HepG2 (cell line): Measurements from ENCODE around the gene LCLAT1. TPM values are rescaled to one million over a fixed set of nuclear protein-coding genes. Genes with fewer than 3 reads are reported as not detected.
A peak's percentile ranks its signal among the peaks of the same experiment; 100 is the strongest.

Experiments used
- ATAC-seq: fragments of 200-7000 bp; cut with Tn5 transposase; 3 replicates; pipeline ENCODE4 v1.9.1; 2020; ENCODE audit warnings: mild to moderate bottlenecking, moderate library complexity
- BruUV-seq: library from RNA; stranded (reverse); fragments of 400-500 nt; replicated peaks from 2 replicates; lab custom pipeline; 2021; lab: Mats Ljungman, UMichigan
- CTCF ChIA-PET: fragments of 300-600 bp; formaldehyde crosslinking; extraction: SDS; loops from one replicate; lab custom pipeline; 2021; ENCODE audit warnings: low total read pairs, inconsistent platforms, low intra/inter-chr PET ratio; lab: Yijun Ruan, JAX
- POLR2A ChIA-PET: fragments of 350-600 bp; sonication (Branson Sonifier 250); formaldehyde crosslinking; loops from one replicate; lab custom pipeline; 2020; ENCODE audit warnings: antibody characterized with exemption, inconsistent platforms; lab: Yijun Ruan, JAX
- DNase-seq: peaks from one replicate; pipeline ENCODE4 v3.0.0-alpha.2; 2015; ENCODE audit warnings: low spot score
- FAIRE-seq: peaks from 3 replicates; lab custom pipeline; 2011; peaks lifted over from hg19 to GRCh38; lab: Jason Lieb, UNC
- H2AFZ ChIP-seq: one replicate; pipeline ENCODE4 v1.6.1; 2011; ENCODE audit warnings: low read length, inconsistent platforms
- H3K27ac ChIP-seq: fragments of 300-600 bp; 3 replicates; pipeline ENCODE4 v1.8.0; 2011; ENCODE audit warnings: mixed run types, mild to moderate bottlenecking, mixed read lengths, low read length, inconsistent platforms; ENCODE audit not compliant: insufficient read depth; ENCODE audit errors: extremely low read length
- H3K27me3 ChIP-seq, 2 experiments: fragments of 200-600 bp in 1 of 2; 2 replicates in 1 of 2; 3 replicates in 1 of 2; pipeline versions ENCODE4 v1.6.0 to v1.8.0; 2011; ENCODE audit warnings: low read length in 2 of 2, mild to moderate bottlenecking in 2 of 2, moderate library complexity in 2 of 2, inconsistent platforms in 1 of 2; ENCODE audit not compliant: insufficient read depth in 2 of 2, control insufficient read depth in 1 of 2
- H3K36me3 ChIP-seq, 2 experiments: fragments of 200-600 bp in 1 of 2; replicated peaks in 1 of 2; 2 replicates in 1 of 2; 3 replicates in 1 of 2; pipeline versions ENCODE4 v1.5.1 to v1.8.0; 2011; ENCODE audit warnings: low read length in 2 of 2, inconsistent platforms in 1 of 2; ENCODE audit not compliant: insufficient read depth in 2 of 2, control insufficient read depth in 1 of 2
- H3K4me1 ChIP-seq: 2 replicates; pipeline ENCODE4 v1.5.1; 2012; ENCODE audit warnings: low read length, inconsistent platforms; ENCODE audit not compliant: insufficient read depth
- H3K4me2 ChIP-seq: 2 replicates; pipeline ENCODE4 v1.6.0; 2011; ENCODE audit warnings: low read depth, low read length, inconsistent platforms
- H3K4me3 ChIP-seq, 3 experiments: fragments of 200-600 bp in 1 of 3; sonication (generic), shearing (Covaris generic) in 1 of 3; replicated peaks in 1 of 3; 2 replicates each; pipeline ENCODE4 v1.5.1; 2011 to 2016; ENCODE audit warnings: low read length in 3 of 3, inconsistent platforms in 2 of 3, low read depth in 2 of 3, mild to moderate bottlenecking in 2 of 3, control low read depth in 1 of 3, mixed read lengths in 1 of 3; ENCODE audit not compliant: insufficient read depth in 1 of 3
- H3K79me2 ChIP-seq: one replicate; pipeline ENCODE4 v1.6.1; 2011; ENCODE audit warnings: low read length, inconsistent platforms; ENCODE audit not compliant: insufficient read depth
- H3K9ac ChIP-seq: 2 replicates; pipeline ENCODE4 v1.6.0; 2011; ENCODE audit warnings: mild to moderate bottlenecking, low read depth, low read length, inconsistent platforms; ENCODE audit not compliant: insufficient read depth
- H3K9me3 ChIP-seq: 2 replicates; pipeline ENCODE4 v1.5.1; 2012; ENCODE audit warnings: mild to moderate bottlenecking, low read length
- H4K20me1 ChIP-seq: 2 replicates; pipeline ENCODE4 v1.6.0; 2011; ENCODE audit warnings: inconsistent platforms, mild to moderate bottlenecking, low read length, moderate library complexity; ENCODE audit not compliant: insufficient read depth
- CHD2 ChIP-seq: IDR thresholded peaks from 2 replicates; pipeline ENCODE4 v1.6.1; 2011; ENCODE audit warnings: low read depth, low read length, improper control_type of control experiment
- GATAD1 ChIP-seq: IDR thresholded peaks from 2 replicates; pipeline ENCODE4 v1.6.1; 2016; ENCODE audit warnings: missing genetic modification reagents, missing compliant biosample characterization
- GLI4 ChIP-seq: sonication (generic); formaldehyde crosslinking; IDR thresholded peaks from 2 replicates; pipeline ENCODE4 v1.5.1; 2020; ENCODE audit warnings: missing genetic modification reagents, mild to moderate bottlenecking, moderate library complexity, borderline replicate concordance
- HDAC6 ChIP-seq: fragments of 200-600 bp; sonication (generic); IDR thresholded peaks from 2 replicates; pipeline ENCODE4 v1.7.0; 2017; ENCODE audit warnings: mild to moderate bottlenecking, antibody characterized with exemption, low read length, low read depth
- HMG20B ChIP-seq: conservative IDR thresholded peaks from 2 replicates; pipeline ENCODE4 v1.6.1; 2016; ENCODE audit warnings: missing genetic modification reagents, missing compliant biosample characterization
- MEIS1 ChIP-seq: sonication (generic); formaldehyde crosslinking; IDR thresholded peaks from 2 replicates; pipeline ENCODE4 v1.9.0; 2021; ENCODE audit warnings: mild to moderate bottlenecking, missing genetic modification reagents, moderate library complexity, borderline replicate concordance
- NCOA1 ChIP-seq: sonication (generic); formaldehyde crosslinking; IDR thresholded peaks from 2 replicates; pipeline ENCODE4 v1.9.0; 2021; ENCODE audit warnings: missing genetic modification reagents
- ONECUT2 ChIP-seq: sonication (generic); formaldehyde crosslinking; IDR thresholded peaks from 2 replicates; pipeline ENCODE4 v1.4.0; 2020; ENCODE audit warnings: missing genetic modification reagents
- RARA ChIP-seq: IDR thresholded peaks from 2 replicates; pipeline ENCODE4 v1.6.1; 2016; ENCODE audit warnings: missing genetic modification reagents, missing compliant biosample characterization
- STAG1 ChIP-seq: sonication (generic); formaldehyde crosslinking; IDR thresholded peaks from 2 replicates; pipeline ENCODE4 v1.4.0; 2020; ENCODE audit warnings: missing genetic modification reagents
- ZFAT ChIP-seq: sonication (generic); formaldehyde crosslinking; conservative IDR thresholded peaks from 2 replicates; pipeline ENCODE4 v1.8.1; 2023; ENCODE audit warnings: missing genetic modification reagents, inconsistent platforms
- ZMYM4 ChIP-seq: sonication (generic); formaldehyde crosslinking; IDR thresholded peaks from 2 replicates; pipeline ENCODE4 v1.8.1; 2023; ENCODE audit warnings: mild to moderate bottlenecking, missing genetic modification reagents
- ZNF251 ChIP-seq: sonication (generic); formaldehyde crosslinking; IDR thresholded peaks from 2 replicates; pipeline ENCODE4 v1.9.0; 2021; ENCODE audit warnings: mild to moderate bottlenecking, missing genetic modification reagents
- ZNF460 ChIP-seq: sonication (generic); formaldehyde crosslinking; IDR thresholded peaks from 2 replicates; pipeline ENCODE4 v1.5.1; 2020; ENCODE audit warnings: missing genetic modification reagents, mild to moderate bottlenecking, borderline replicate concordance
- ZNF788 ChIP-seq: sonication (generic); formaldehyde crosslinking; IDR thresholded peaks from 2 replicates; pipeline ENCODE4 v1.5.0; 2020; ENCODE audit warnings: mild to moderate bottlenecking, missing genetic modification reagents, borderline replicate concordance
- WGBS: methylation state at CpG from one replicate; pipeline ENCODE4 v1.1.6; 2017; ENCODE audit warnings: low lambda C conversion rate; 5-methylcytosine and 5-hydroxymethylcytosine counted together
- in situ Hi-C: cut with HindIII; loops from 2 replicates; pipeline ENCODE4 v1.10.0; 2017; ENCODE audit warnings: low pct_unique_long_range_greater_than_20kb; ENCODE audit not compliant: extremely low pct_ligation_motif_present
- intact Hi-C: fragments of 100-400 bp; cut with micrococcal nuclease; formaldehyde crosslinking; loops from one replicate; pipeline ENCODE4 v1.10.0; 2022; ENCODE audit not compliant: unreplicated experiment
- polyA plus RNA-seq, 8 experiments: library from polyadenylated mRNA; depleted of rRNA in 3 of 8; stranded (reverse) in 7 of 8; unstranded in 1 of 8; fragments of >200 nt; fragmentation: Illumina TruSeq in 4 of 8; extraction: Trizol in 4 of 8; gene quantifications; 2 replicates each; pipeline versions ENCODE4 v1.2.1 to v1.2.3, GENCODE V29; 2011 to 2016; ENCODE audit warnings: low read depth in 4 of 8, missing spikeins in 1 of 8, mixed read lengths in 1 of 8; ENCODE audit not compliant: insufficient read depth in 1 of 8
- total RNA-seq, 5 experiments: library from RNA; depleted of rRNA; stranded (reverse); fragments of >200 nt; fragmentation: Illumina TruSeq; extraction: Trizol; gene quantifications; 2 replicates each; pipeline ENCODE4 v1.2.3, GENCODE V29; 2016; ENCODE audit warnings: low read depth in 1 of 5
- TF ChIP-seq, protein P1 (sequence below): sonication (generic); formaldehyde crosslinking; IDR thresholded peaks from 2 replicates; pipeline ENCODE4 v1.9.0; 2022; ENCODE audit warnings: low read depth, missing genetic modification reagents
- TF ChIP-seq, protein P2 (sequence below): sonication (generic); formaldehyde crosslinking; IDR thresholded peaks from 2 replicates; pipeline ENCODE4 v1.5.1; 2020; ENCODE audit warnings: missing genetic modification reagents, mild to moderate bottlenecking, borderline replicate concordance
- TF ChIP-seq, protein P3 (sequence below): IDR thresholded peaks from 2 replicates; pipeline ENCODE4 v1.6.1; 2016; ENCODE audit warnings: low read depth
- TF ChIP-seq, protein P4 (sequence below), 2 experiments: sonication (generic) in 1 of 2; formaldehyde crosslinking in 1 of 2; IDR thresholded peaks; 2 replicates each; pipeline versions ENCODE4 v1.4.0 to v1.6.1; 2018 to 2020; ENCODE audit warnings: missing genetic modification reagents in 2 of 2, borderline replicate concordance in 1 of 2, low read depth in 1 of 2, mild to moderate bottlenecking in 1 of 2, missing biosample characterization in 1 of 2

LCLAT1 gene
- total and polyA plus RNA-seq, 2 of the 13 experiments (the other 11 are each of a cell fraction or from before 2014, with no cell fraction given) = 18.0 to 28.0 TPM

DNA sequence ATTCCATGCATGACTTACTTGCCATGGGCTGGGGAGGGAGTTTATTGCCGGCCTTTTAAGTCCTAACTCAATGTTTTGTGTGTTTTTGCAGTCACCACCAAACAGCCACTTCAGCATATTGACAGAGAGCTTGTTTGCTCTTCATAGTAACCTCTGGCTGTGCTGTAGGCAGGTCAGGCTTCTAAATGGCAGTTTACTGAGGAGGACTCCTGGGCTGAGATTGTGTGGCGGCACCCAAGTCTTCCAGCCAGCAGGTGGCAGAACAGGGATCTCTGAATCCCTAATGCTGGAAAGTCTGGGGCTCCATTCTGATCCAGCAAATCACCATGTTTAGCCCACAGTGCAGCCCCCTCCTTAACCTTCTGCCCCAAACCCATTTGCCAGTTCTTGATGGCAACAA lies 239.0 kb downstream of the LCLAT1 start:
- Histone ChIP-seq H3K4me3 (no peak overlapping the region), H3K9ac (no peak overlapping the region), H3K9me3 (no peaks in the 10 kb centered on the region), H3K79me2 (no peaks in the 10 kb centered on the region), H3K4me1 (no peaks in the 10 kb centered on the region), H3K27me3 (peaks cover 0 to 29% of the 10 kb centered on the region in 2 experiments; a peak in 3 of 5 replicates), H4K20me1 (no peaks in the 10 kb centered on the region), H3K36me3 (no peaks in the 10 kb centered on the region), H2AFZ (no peak overlapping the region), H3K4me2 (no peak overlapping the region), H3K27ac (no peak overlapping the region)
- in situ Hi-C loops (loop anchor here (10.0 kb wide), 1 partner anchor 251 kb away; no protein-coding TSS in a partner anchor), intact Hi-C loops (no loop called here)
- CTCF ChIA-PET = interaction anchor here (1.2 kb wide), 1 partner anchor 26 kb away, joined by 5 read pairs; no protein-coding TSS in a partner anchor
- no TSS peak for BruUV-seq
- FAIRE-seq = peak; percentile 86
- ATAC-seq = peak; percentile 97
- DNase-seq = peak; percentile 59
- POLR2A ChIA-PET = no interaction called here
- WGBS = 6% methylated on average over 2 of the region's 2 CpGs
- TF ChIP-seq, protein P1, sequence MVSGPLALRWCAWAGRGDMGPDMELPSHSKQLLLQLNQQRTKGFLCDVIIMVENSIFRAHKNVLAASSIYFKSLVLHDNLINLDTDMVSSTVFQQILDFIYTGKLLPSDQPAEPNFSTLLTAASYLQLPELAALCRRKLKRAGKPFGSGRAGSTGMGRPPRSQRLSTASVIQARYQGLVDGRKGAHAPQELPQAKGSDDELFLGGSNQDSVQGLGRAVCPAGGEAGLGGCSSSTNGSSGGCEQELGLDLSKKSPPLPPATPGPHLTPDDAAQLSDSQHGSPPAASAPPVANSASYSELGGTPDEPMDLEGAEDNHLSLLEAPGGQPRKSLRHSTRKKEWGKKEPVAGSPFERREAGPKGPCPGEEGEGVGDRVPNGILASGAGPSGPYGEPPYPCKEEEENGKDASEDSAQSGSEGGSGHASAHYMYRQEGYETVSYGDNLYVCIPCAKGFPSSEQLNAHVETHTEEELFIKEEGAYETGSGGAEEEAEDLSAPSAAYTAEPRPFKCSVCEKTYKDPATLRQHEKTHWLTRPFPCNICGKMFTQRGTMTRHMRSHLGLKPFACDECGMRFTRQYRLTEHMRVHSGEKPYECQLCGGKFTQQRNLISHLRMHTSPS = no peak
- TF ChIP-seq HDAC6 (no peak), ZNF788 (CRISPR knock-in tag) (no peak), ONECUT2 (CRISPR knock-in tag) (no peak), ZMYM4 (peak; percentile 92), STAG1 (CRISPR knock-in tag) (0 out of 2 replicates have a peak, but pooled peaks have one; percentile 4), ZFAT (CRISPR knock-in tag) (no peak), MEIS1 (CRISPR knock-in tag) (no peak), ZNF251 (CRISPR knock-in tag) (no peak), GLI4 (CRISPR knock-in tag) (no peak), ZNF460 (no peak), GATAD1 (no peak), CHD2 (no peak), NCOA1 (CRISPR knock-in tag) (no peak), HMG20B (0 out of 2 replicates have a peak, but pooled peaks have one; percentile 28), RARA (CRISPR knock-in tag) (no peak)
- TF ChIP-seq, protein P2, sequence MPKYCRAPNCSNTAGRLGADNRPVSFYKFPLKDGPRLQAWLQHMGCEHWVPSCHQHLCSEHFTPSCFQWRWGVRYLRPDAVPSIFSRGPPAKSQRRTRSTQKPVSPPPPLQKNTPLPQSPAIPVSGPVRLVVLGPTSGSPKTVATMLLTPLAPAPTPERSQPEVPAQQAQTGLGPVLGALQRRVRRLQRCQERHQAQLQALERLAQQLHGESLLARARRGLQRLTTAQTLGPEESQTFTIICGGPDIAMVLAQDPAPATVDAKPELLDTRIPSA = no peak
- TF ChIP-seq, protein P3, sequence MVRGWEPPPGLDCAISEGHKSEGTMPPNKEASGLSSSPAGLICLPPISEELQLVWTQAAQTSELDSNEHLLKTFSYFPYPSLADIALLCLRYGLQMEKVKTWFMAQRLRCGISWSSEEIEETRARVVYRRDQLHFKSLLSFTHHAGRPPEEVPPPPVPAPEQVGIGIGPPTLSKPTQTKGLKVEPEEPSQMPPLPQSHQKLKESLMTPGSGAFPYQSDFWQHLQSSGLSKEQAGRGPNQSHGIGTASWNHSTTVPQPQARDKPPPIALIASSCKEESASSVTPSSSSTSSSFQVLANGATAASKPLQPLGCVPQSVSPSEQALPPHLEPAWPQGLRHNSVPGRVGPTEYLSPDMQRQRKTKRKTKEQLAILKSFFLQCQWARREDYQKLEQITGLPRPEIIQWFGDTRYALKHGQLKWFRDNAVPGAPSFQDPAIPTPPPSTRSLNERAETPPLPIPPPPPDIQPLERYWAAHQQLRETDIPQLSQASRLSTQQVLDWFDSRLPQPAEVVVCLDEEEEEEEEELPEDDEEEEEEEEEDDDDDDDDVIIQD (CRISPR knock-in tag) = peak; percentile 22; the same call in 1 of the 2 replicates
- TF ChIP-seq, protein P4, sequence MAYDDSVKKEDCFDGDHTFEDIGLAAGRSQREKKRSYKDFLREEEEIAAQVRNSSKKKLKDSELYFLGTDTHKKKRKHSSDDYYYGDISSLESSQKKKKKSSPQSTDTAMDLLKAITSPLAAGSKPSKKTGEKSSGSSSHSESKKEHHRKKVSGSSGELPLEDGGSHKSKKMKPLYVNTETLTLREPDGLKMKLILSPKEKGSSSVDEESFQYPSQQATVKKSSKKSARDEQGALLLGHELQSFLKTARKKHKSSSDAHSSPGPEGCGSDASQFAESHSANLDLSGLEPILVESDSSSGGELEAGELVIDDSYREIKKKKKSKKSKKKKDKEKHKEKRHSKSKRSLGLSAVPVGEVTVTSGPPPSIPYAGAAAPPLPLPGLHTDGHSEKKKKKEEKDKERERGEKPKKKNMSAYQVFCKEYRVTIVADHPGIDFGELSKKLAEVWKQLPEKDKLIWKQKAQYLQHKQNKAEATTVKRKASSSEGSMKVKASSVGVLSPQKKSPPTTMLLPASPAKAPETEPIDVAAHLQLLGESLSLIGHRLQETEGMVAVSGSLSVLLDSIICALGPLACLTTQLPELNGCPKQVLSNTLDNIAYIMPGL (CRISPR knock-in tag; IDR thresholded peaks at IDR 0.05; ENCODE audit: borderline replicate concordance in 1 of 2, low read depth in 1 of 2) = 0 out of 4 replicates have a peak, but pooled peaks of 1 of the 2 experiments have one; percentile 29
